Transverse colon (tissue), 4 donors: ENCODE results near the gene MAPK1. TPM values are rescaled to one million over a fixed set of nuclear protein-coding genes. Genes with fewer than 3 reads are reported as not detected.
"Not testable (repeated sequence)": the region's sequence is repeated elsewhere in the genome, so short reads cannot be mapped to it uniquely, and the experiment has no call there.

ENCODE experiments used
- DNase-seq: peaks from one replicate; pipeline ENCODE4 v3.0.0-alpha.2; 2019
- H3K27ac ChIP-seq, 4 donors: fragments of 200-600 bp; sonication (generic); 2 replicates each; pipeline ENCODE4 v1.5.1; 2016 to 2018; ENCODE audit warnings: inconsistent platforms in 4 of 4
- H3K27me3 ChIP-seq: fragments of 200-600 bp; sonication (generic); 2 replicates; pipeline ENCODE4 v1.5.1; 2017; ENCODE audit warnings: inconsistent platforms
- H3K36me3 ChIP-seq, 4 donors: fragments of 200-600 bp; sonication (generic); 2 replicates each; pipeline ENCODE4 v1.5.1; 2017 to 2019; ENCODE audit warnings: inconsistent platforms in 4 of 4
- H3K4me1 ChIP-seq, 4 donors: fragments of 200-600 bp; sonication (generic); 2 replicates each; pipeline ENCODE4 v1.5.1; 2017 to 2020; ENCODE audit warnings: inconsistent platforms in 4 of 4
- H3K4me3 ChIP-seq, 4 donors: fragments of 200-600 bp; sonication (generic); 1 replicate in 1 of 4; 2 replicates in 3 of 4; pipeline versions ENCODE4 v1.5.1 to v1.6.1; 2017 to 2019; ENCODE audit warnings: inconsistent platforms in 4 of 4
- H3K9me3 ChIP-seq, 2 donors: fragments of 200-600 bp; sonication (generic); 2 replicates each; pipeline ENCODE4 v1.5.1; 2017 to 2019; ENCODE audit warnings: inconsistent platforms in 2 of 2
- CTCF ChIP-seq, 5 experiments: fragments of 200-600 bp in 3 of 5; fragments of 450-650 bp in 2 of 5; sonication (generic) in 3 of 5; IDR thresholded peaks; 1 replicate in 2 of 5; 2 replicates in 3 of 5; pipeline ENCODE4 v1.5.1; 2016 to 2017; ENCODE audit warnings: antibody characterized with exemption in 5 of 5, inconsistent platforms in 3 of 5, mild to moderate bottlenecking in 2 of 5, moderate library complexity in 1 of 5
- EP300 ChIP-seq: sonication (generic); formaldehyde crosslinking; IDR thresholded peaks from one replicate; pipeline ENCODE4 v1.6.1; 2017; ENCODE audit warnings: antibody characterized with exemption, low read depth
- POLR2A ChIP-seq: fragments of 450-650 bp; IDR thresholded peaks from one replicate; pipeline ENCODE4 v1.6.1; 2016; ENCODE audit warnings: antibody characterized with exemption, mild to moderate bottlenecking, moderate library complexity
- POLR2AphosphoS5 ChIP-seq, 3 donors: sonication (generic); formaldehyde crosslinking; IDR thresholded peaks; one replicate each; pipeline ENCODE4 v1.6.1; 2016; ENCODE audit warnings: antibody characterized with exemption in 3 of 3
- WGBS, 2 donors: methylation state at CpG; one replicate each; pipeline ENCODE4 v1.1.5; 2018; ENCODE audit warnings: low coverage in 1 of 2; 5-methylcytosine and 5-hydroxymethylcytosine counted together
- in situ Hi-C, 4 donors: fragments of 200-750 bp; cut with MboI; loops; one replicate each; pipeline versions ENCODE4 v1.15.0 to v1.15.1; 2017; ENCODE audit warnings: low sequenced_read_pairs in 3 of 4, low pct_ligation_motif_present in 1 of 4, low pct_unique_long_range_greater_than_20kb in 1 of 4
- intact Hi-C: fragments of 100-400 bp; cut with DNase I; formaldehyde crosslinking; loops from one replicate; pipeline ENCODE4 v1.15.1; 2023; ENCODE audit warnings: low total_unique reads
- total RNA-seq, 4 donors: library from RNA; depleted of rRNA; stranded (reverse); fragments of >200 nt; gene quantifications; one replicate each; pipeline ENCODE4 v1.1.0, GENCODE V29; 2016

Gene MAPK1
- total RNA-seq, 4 donors from 2014 or later = 37.1 to 303 (median 57.0) TPM

GRCh38 chr22:21721195-21721852 is 146.1 kb downstream of the MAPK1 start:
- DNase-seq, H3K4me1 ChIP-seq, H3K36me3 ChIP-seq, H3K4me3 ChIP-seq, H3K27ac ChIP-seq, H3K27me3 ChIP-seq, intact Hi-C loops, H3K9me3 ChIP-seq: not testable (repeated sequence)
- in situ Hi-C loops = loop anchor here in 2 of 4 donors (25.0 kb wide), 2 partner anchors 134 to 216 kb away; no protein-coding TSS in a partner anchor
- 96 to 100% methylated on average over 4 to 15 of the region's 15 CpGs for WGBS, 2 donors

GRCh38 chr22:21720191-21720859 is 147.1 kb downstream of the MAPK1 start:
- H3K4me1 ChIP-seq, H3K9me3 ChIP-seq, H3K27me3 ChIP-seq, intact Hi-C loops, H3K36me3 ChIP-seq, DNase-seq, H3K27ac ChIP-seq, H3K4me3 ChIP-seq: not testable (repeated sequence)
- in situ Hi-C loops = loop anchor here in 2 of 4 donors (25.0 kb wide), 2 partner anchors 133 to 217 kb away; no protein-coding TSS in a partner anchor
- WGBS, 2 donors = 92% methylated on average over 10 of the region's 10 CpGs; no CpG with 5 or more reads in 1 of the 2 donors

GRCh38 chr22:21719024-21719423 is 148.4 kb downstream of the MAPK1 start:
- no peaks in the 10 kb centered on the region for H3K4me1 ChIP-seq
- no peaks in the 10 kb centered on the region for H3K27me3 ChIP-seq
- in situ Hi-C loops (loop anchor here in 3 of 4 donors (10.0 to 25.0 kb wide), 3 partner anchors 132 to 226 kb away; no protein-coding TSS in a partner anchor), intact Hi-C loops (no loop called here)
- 49 to 100% methylated on average over 1 to 4 of the region's 4 CpGs for WGBS, 2 donors
- no peak overlapping the region for H3K4me3 ChIP-seq
- no peak overlapping the region for H3K27ac ChIP-seq
- H3K9me3 ChIP-seq = no peaks in the 10 kb centered on the region
- TF ChIP-seq POLR2A = no peak
- TF ChIP-seq POLR2AphosphoS5 (IDR thresholded peaks at IDR 0.05) = no peak
- TF ChIP-seq EP300 = no peak
- no peak for TF ChIP-seq CTCF (IDR thresholded peaks at IDR 0.05)
- no peaks in the 10 kb centered on the region for H3K36me3 ChIP-seq
- DNase-seq = no peak

GRCh38 chr22:21718499-21718898 is 148.9 kb downstream of the MAPK1 start:
- TF ChIP-seq POLR2AphosphoS5 (IDR thresholded peaks at IDR 0.05) (no peak), CTCF (IDR thresholded peaks at IDR 0.05) (no peak), EP300 (no peak), POLR2A (no peak)
- WGBS, 2 donors = 72% methylated on average over 4 of the region's 4 CpGs; no CpG with 5 or more reads in 1 of the 2 donors
- no peaks in the 10 kb centered on the region for H3K4me1 ChIP-seq
- no peaks in the 10 kb centered on the region for H3K36me3 ChIP-seq
- H3K27ac ChIP-seq = no peak overlapping the region
- no peak overlapping the region for H3K4me3 ChIP-seq
- H3K27me3 ChIP-seq = no peaks in the 10 kb centered on the region
- intact Hi-C loops (no loop called here), in situ Hi-C loops (loop anchor here in 3 of 4 donors (10.0 to 25.0 kb wide), 3 partner anchors 131 to 226 kb away; no protein-coding TSS in a partner anchor)
- DNase-seq = no peak
- H3K9me3 ChIP-seq = no peaks in the 10 kb centered on the region

GRCh38 chr22:21716395-21717122 is 150.9 kb downstream of the MAPK1 start:
- intact Hi-C loops, H3K4me1 ChIP-seq, H3K4me3 ChIP-seq, H3K9me3 ChIP-seq, H3K27ac ChIP-seq, H3K36me3 ChIP-seq, H3K27me3 ChIP-seq, DNase-seq: not testable (repeated sequence)
- in situ Hi-C loops = loop anchor here in 3 of 4 donors (10.0 to 25.0 kb wide), 3 partner anchors 129 to 228 kb away; no protein-coding TSS in a partner anchor
- WGBS, 2 donors = 90 to 93% methylated on average over 3 to 15 of the region's 15 CpGs
